Lung (tissue), 12 donors: ENCODE results near the gene DDX19B. TPM values are rescaled to one million over a fixed set of nuclear protein-coding genes. Genes with fewer than 3 reads are reported as not detected.

Source experiments
- ATAC-seq: fragments of 200-7000 bp; cut with Tn5 transposase; one replicate; pipeline ENCODE4 v1.9.1; 2020; ENCODE audit warnings: moderate number of reproducible peaks; ENCODE audit not compliant: insufficient read depth, low FRiP score
- DNase-seq, 3 donors: peaks; one replicate each; pipeline ENCODE4 v3.0.0-alpha.2; 2013 to 2017
- H3K27ac ChIP-seq, 2 donors: one replicate each; pipeline ENCODE4 v1.5.1; 2013; ENCODE audit warnings: mild to moderate bottlenecking in 2 of 2, moderate library complexity in 2 of 2, control low read depth in 1 of 2, inconsistent platforms in 1 of 2, low read depth in 1 of 2, low read length in 1 of 2
- H3K27me3 ChIP-seq, 3 donors: one replicate each; pipeline ENCODE4 v1.5.1; 2013; ENCODE audit warnings: low read length in 2 of 3; ENCODE audit not compliant: control insufficient read depth in 3 of 3, insufficient read depth in 3 of 3
- H3K36me3 ChIP-seq, 4 donors: one replicate each; pipeline ENCODE4 v1.5.1; 2013; ENCODE audit warnings: low read length in 4 of 4, mild to moderate bottlenecking in 1 of 4, moderate library complexity in 1 of 4; ENCODE audit not compliant: control insufficient read depth in 4 of 4, insufficient read depth in 4 of 4
- H3K4me1 ChIP-seq, 5 donors: one replicate each; pipeline ENCODE4 v1.5.1; 2013; ENCODE audit warnings: low read length in 5 of 5, mild to moderate bottlenecking in 2 of 5, moderate library complexity in 1 of 5; ENCODE audit not compliant: control insufficient read depth in 5 of 5, insufficient read depth in 5 of 5
- H3K4me3 ChIP-seq: one replicate; pipeline ENCODE4 v1.5.1; 2013; ENCODE audit warnings: mild to moderate bottlenecking, control low read depth, moderate library complexity
- H3K9ac ChIP-seq, 2 donors: one replicate each; pipeline ENCODE4 v1.5.1; 2013; ENCODE audit warnings: low read length in 2 of 2, control low read depth in 1 of 2; ENCODE audit not compliant: insufficient read depth in 1 of 2
- H3K9me3 ChIP-seq, 4 donors: one replicate each; pipeline ENCODE4 v1.5.1; 2013; ENCODE audit warnings: low read length in 3 of 4, mild to moderate bottlenecking in 1 of 4, moderate library complexity in 1 of 4; ENCODE audit not compliant: control insufficient read depth in 4 of 4, insufficient read depth in 3 of 4
- CTCF ChIP-seq: IDR thresholded peaks from 2 replicates; pipeline ENCODE4 v1.5.1; 2012; ENCODE audit warnings: mild to moderate bottlenecking; ENCODE audit errors: control extremely low read depth, extremely low read depth
- WGBS, 2 donors: extraction: QIAGEN DNeasy Blood & Tissue Kit; methylation state at CpG; one replicate each; pipeline ENCODE4 v1.1.7; 2013; 5-methylcytosine and 5-hydroxymethylcytosine counted together
- polyA plus RNA-seq, 2 donors: library from polyadenylated mRNA; stranded (reverse); fragments of 200-250 nt; gene quantifications; one replicate each; pipeline ENCODE4 v1.2.1, GENCODE V29; 2013
- total RNA-seq, 2 donors: library from RNA; depleted of rRNA in 1 of 2; stranded (reverse); fragments of >200 nt in 1 of 2; gene quantifications; one replicate each; pipeline ENCODE4 v1.2.1, GENCODE V29; 2014 to 2021
- donor health status: control.
- donor health status: control.
- donor health status: Bipolar disorder and iron deficiency.
- donor health status: healthy.
- donor health status: DM: yes; HTN: yes; CAD: no.

DDX19B gene
- total and polyA plus RNA-seq, 4 donors = 23.2 to 32.7 (median 27.1) TPM

GRCh38 chr16:70374213-70374612, 75.2 kb downstream of the DDX19B start:
- TF ChIP-seq CTCF = no peak
- H3K36me3 ChIP-seq = peaks cover 3 to 37% (median 21%) of the 10 kb centered on the region in 4 donors

GRCh38 chr16:70375636-70376611, 76.9 kb downstream of the DDX19B start:
- 88% methylated on average over 16 of the region's 16 CpGs for WGBS, 2 donors

More at GRCh38 chr16:70374213-70374612, 75.2 kb downstream of the DDX19B start:
- Histone ChIP-seq H3K9me3 (peaks cover 0 to 2% (median 0%) of the 10 kb centered on the region in 4 donors), H3K27ac (no peak overlapping the region), H3K9ac (no peak overlapping the region), H3K4me1 (peaks cover 0 to under 1% (median 0%) of the 10 kb centered on the region in 5 donors), H3K27me3 (no peaks in the 10 kb centered on the region), H3K4me3 (no peak overlapping the region)
- DNase-seq (no peak), ATAC-seq (no peak)
- 96 to 97% methylated on average over 8 of the region's 8 CpGs for WGBS, 2 donors

GRCh38 chr16:70377782-70378181, 78.8 kb downstream of the DDX19B start:
- DNase-seq (no peak), ATAC-seq (no peak)
- no peak overlapping the region for H3K27ac ChIP-seq
- no peaks in the 10 kb centered on the region for H3K27me3 ChIP-seq
- no peak overlapping the region for H3K9ac ChIP-seq
- no peak for TF ChIP-seq CTCF
- no peak overlapping the region for H3K4me3 ChIP-seq
- WGBS, 2 donors = 64 to 87% methylated on average over 2 of the region's 2 CpGs
- peaks cover 0 to 17% (median 12%) of the 10 kb centered on the region in 4 donors for H3K36me3 ChIP-seq
- H3K9me3 ChIP-seq = no peaks in the 10 kb centered on the region
- H3K4me1 ChIP-seq = peaks cover 0 to 18% (median 7%) of the 10 kb centered on the region in 5 donors

More at GRCh38 chr16:70375636-70376611, 76.9 kb downstream of the DDX19B start:
- H3K9ac ChIP-seq = no peak overlapping the region
- DNase-seq (no peak), ATAC-seq (no peak)
- TF ChIP-seq CTCF = no peak
- peaks cover 0 to 2% (median 0%) of the 10 kb centered on the region in 4 donors for H3K9me3 ChIP-seq
- no peak overlapping the region for H3K4me3 ChIP-seq
- peaks cover 2 to 29% (median 15%) of the 10 kb centered on the region in 4 donors for H3K36me3 ChIP-seq
- no peaks in the 10 kb centered on the region for H3K27me3 ChIP-seq
- H3K27ac ChIP-seq = no peak overlapping the region
- H3K4me1 ChIP-seq = peaks cover 0 to 13% (median 7%) of the 10 kb centered on the region in 5 donors
